Activated T-cell treated with anti-CD3 and anti-CD28 coated beads, Interleukin-2, amount 50 U/mL, for 4 hours (primary cell): ENCODE results near the gene CDKL4. TPM values are rescaled to one million over a fixed set of nuclear protein-coding genes. Genes with fewer than 3 reads are reported as not detected.
A peak's percentile ranks its signal among the peaks of the same experiment; 100 is the strongest.

Experiments
- ATAC-seq, 2 donors: fragments of 200-7000 bp; cut with Tn5 transposase; one replicate each; pipeline ENCODE4 v1.10.0; 2021
- DNase-seq: peaks from one replicate; pipeline ENCODE4 v3.0.0-alpha.2; 2020
- H3K27me3 Mint-ChIP-seq: one replicate; pipeline ENCODE4 v1.8.0; 2021; ENCODE audit warnings: low read depth, mixed read lengths
- H3K36me3 Mint-ChIP-seq: one replicate; pipeline ENCODE4 v1.8.0; 2022; ENCODE audit warnings: mixed read lengths; ENCODE audit not compliant: insufficient read depth
- H3K4me1 Mint-ChIP-seq: one replicate; pipeline ENCODE4 v1.8.0; 2021; ENCODE audit warnings: low read depth, mixed read lengths
- H3K4me3 Mint-ChIP-seq: one replicate; pipeline ENCODE4 v1.8.0; 2021; ENCODE audit warnings: mild to moderate bottlenecking, moderate library complexity, mixed read lengths
- H3K9me3 Mint-ChIP-seq: one replicate; pipeline ENCODE4 v1.8.0; 2021; ENCODE audit warnings: mixed read lengths
- total RNA-seq, 3 donors: library from RNA; stranded (reverse); gene quantifications; one replicate each; pipeline ENCODE4 v1.2.1, GENCODE V29; 2021

The CDKL4 gene
- total RNA-seq = not detected

GRCh38 chr2:39243469-39244123, at the start of gene CDKL4:
Gene CDKL4, minus strand, starts transcription at chr2:39243970.
- peak within 1 kb of the TSS; percentile 82 for H3K4me3 Mint-ChIP-seq
- H3K4me1 Mint-ChIP-seq = peaks cover 11% of the 10 kb centered on the region
- DNase-seq = peak; percentile 25
- H3K36me3 Mint-ChIP-seq = peaks cover under 1% of the 10 kb centered on the region
- peak; percentile 62 to 86 for ATAC-seq
- H3K9me3 Mint-ChIP-seq = no peaks in the 10 kb centered on the region
- H3K27me3 Mint-ChIP-seq = no peaks in the 10 kb centered on the region

GRCh38 chr2:39290433-39290832, 46.7 kb upstream of the CDKL4 start:
- no peak for DNase-seq
- Mint-ChIP-seq H3K27me3 (no peaks in the 10 kb centered on the region), H3K36me3 (peaks cover 24% of the 10 kb centered on the region), H3K9me3 (no peaks in the 10 kb centered on the region), H3K4me1 (no peaks in the 10 kb centered on the region), H3K4me3 (no peak overlapping the region)
- ATAC-seq = no peak

DNA sequence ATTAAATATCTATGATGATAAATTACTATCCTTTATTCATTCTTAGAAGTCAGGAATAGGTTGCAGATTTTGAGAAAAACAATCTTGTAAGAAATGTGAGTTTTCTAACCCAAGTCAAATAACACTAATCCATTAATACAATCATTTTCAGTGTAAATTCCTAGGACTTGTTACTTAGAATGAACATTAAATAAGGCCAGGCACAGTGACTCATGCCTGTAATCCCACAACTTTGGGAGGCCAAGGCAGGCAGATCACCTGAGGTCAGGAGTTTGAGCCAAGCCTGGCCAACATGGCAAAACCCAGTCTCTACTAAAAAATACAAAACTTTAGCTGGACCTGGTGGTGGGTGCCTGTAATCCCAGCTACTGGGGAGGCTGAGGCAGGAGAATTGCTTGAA, 45.8 kb upstream of the CDKL4 start:
- Mint-ChIP-seq H3K4me1 (no peaks in the 10 kb centered on the region), H3K27me3 (no peaks in the 10 kb centered on the region), H3K36me3 (peaks cover 24% of the 10 kb centered on the region), H3K9me3 (no peaks in the 10 kb centered on the region), H3K4me3 (no peak overlapping the region)
- no peak for DNase-seq
- no peak for ATAC-seq

GRCh38 chr2:39283561-39283960, 39.8 kb upstream of the CDKL4 start:
- H3K36me3 Mint-ChIP-seq = peaks cover 14% of the 10 kb centered on the region
- DNase-seq (no peak), ATAC-seq (no peak)
- no peaks in the 10 kb centered on the region for H3K4me1 Mint-ChIP-seq
- no peak overlapping the region for H3K4me3 Mint-ChIP-seq
- no peaks in the 10 kb centered on the region for H3K9me3 Mint-ChIP-seq
- H3K27me3 Mint-ChIP-seq = no peaks in the 10 kb centered on the region

- no peak overlapping the region for H3K4me3 Mint-ChIP-seq
- DNase-seq (no peak), ATAC-seq (no peak)
- no peaks in the 10 kb centered on the region for H3K27me3 Mint-ChIP-seq
- peaks cover 15% of the 10 kb centered on the region for H3K36me3 Mint-ChIP-seq
- H3K4me1 Mint-ChIP-seq = no peaks in the 10 kb centered on the region
- H3K9me3 Mint-ChIP-seq = no peaks in the 10 kb centered on the region
Observed at GRCh38 chr2:39281391-39281790, 37.6 kb upstream of the CDKL4 start.

DNA sequence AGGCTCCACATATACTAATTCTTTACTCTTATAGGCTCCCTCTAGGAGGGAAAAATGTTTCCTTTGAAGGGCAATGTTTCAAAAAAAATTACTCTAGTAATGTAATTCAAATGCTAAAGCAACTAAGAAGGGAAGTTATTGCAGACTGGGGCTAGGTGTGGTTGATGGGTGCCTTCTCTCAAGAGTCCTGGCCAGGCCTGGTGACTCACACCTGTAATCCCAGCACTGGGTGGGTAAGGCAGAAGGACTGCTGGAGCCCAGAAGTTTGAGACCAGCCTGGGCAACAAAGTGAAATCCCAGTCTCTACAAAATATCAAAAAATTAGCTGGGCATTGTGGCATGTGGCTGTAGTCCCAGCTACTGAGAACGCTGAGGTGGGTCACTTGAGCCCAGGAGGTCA, 31.2 kb upstream of the CDKL4 start:
- peaks cover 24% of the 10 kb centered on the region for H3K36me3 Mint-ChIP-seq
- ATAC-seq (no peak), DNase-seq (no peak)
- no peaks in the 10 kb centered on the region for H3K9me3 Mint-ChIP-seq
- H3K4me3 Mint-ChIP-seq = no peak overlapping the region
- no peaks in the 10 kb centered on the region for H3K27me3 Mint-ChIP-seq
- H3K4me1 Mint-ChIP-seq = peaks cover 1% of the 10 kb centered on the region

DNA sequence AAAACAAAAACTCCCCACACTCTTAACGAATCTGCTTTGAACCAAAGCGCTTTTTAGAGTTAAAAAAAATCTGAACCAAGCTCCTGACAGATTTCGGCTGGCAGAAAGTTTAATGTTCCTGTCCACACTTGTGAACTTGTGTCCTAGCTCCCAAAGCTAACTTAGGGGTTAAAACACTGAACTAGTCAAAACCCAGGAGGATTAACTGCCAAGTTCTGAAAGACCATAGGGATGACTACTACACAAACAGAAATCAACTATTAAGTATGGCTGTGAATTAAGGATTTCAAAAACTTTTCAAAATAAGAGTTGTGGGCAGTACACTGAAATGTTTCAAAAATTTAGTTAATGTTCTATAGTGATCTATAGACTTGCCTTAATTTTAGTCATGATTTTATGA, 26.2 kb upstream of the CDKL4 start:
- H3K9me3 Mint-ChIP-seq = no peaks in the 10 kb centered on the region
- H3K4me1 Mint-ChIP-seq = peaks cover 17% of the 10 kb centered on the region
- DNase-seq = no peak
- H3K36me3 Mint-ChIP-seq = peaks cover 22% of the 10 kb centered on the region
- H3K27me3 Mint-ChIP-seq = no peaks in the 10 kb centered on the region
- no peak for ATAC-seq
- H3K4me3 Mint-ChIP-seq = no peak overlapping the region

DNA sequence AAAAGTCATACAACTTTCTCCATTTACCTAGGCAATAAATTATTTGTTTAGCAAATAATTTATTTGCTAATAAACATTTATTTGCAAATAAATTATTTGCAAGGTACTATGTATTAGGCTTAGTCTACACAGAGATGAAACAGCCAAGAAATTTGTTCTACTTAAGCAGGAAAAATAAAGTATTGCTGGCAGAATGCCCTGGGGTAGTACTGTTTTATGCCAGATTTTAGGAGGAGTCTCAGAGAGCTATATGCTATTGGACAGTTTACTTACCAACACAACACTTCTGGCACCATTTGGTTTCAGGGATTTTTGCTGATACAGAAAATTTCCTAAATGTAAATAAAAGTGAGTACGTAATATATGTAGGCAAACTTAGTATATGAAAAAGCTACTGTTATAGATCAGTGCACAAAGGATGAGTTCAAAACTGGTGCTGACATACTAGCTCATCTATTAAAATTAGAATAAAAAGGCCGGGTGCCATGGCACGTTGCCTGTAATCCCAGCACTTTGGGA, 23.2 kb upstream of the CDKL4 start:
- Mint-ChIP-seq H3K27me3 (no peaks in the 10 kb centered on the region), H3K4me1 (peaks cover 27% of the 10 kb centered on the region), H3K36me3 (peaks cover 21% of the 10 kb centered on the region), H3K4me3 (no peak overlapping the region), H3K9me3 (no peaks in the 10 kb centered on the region)
- DNase-seq = no peak
- no peak for ATAC-seq

- peak overlapping the region; percentile 4 for H3K4me3 Mint-ChIP-seq
- H3K4me1 Mint-ChIP-seq = peaks cover 27% of the 10 kb centered on the region
- no peaks in the 10 kb centered on the region for H3K27me3 Mint-ChIP-seq
- ATAC-seq (peak in 1 of 2 donors; percentile 55), DNase-seq (no peak)
- peaks cover 22% of the 10 kb centered on the region for H3K36me3 Mint-ChIP-seq
- no peaks in the 10 kb centered on the region for H3K9me3 Mint-ChIP-seq
Observed at GRCh38 chr2:39266139-39266805, 22.5 kb upstream of the CDKL4 start.

GRCh38 chr2:39265315-39265714, 21.5 kb upstream of the CDKL4 start:
- peaks cover 27% of the 10 kb centered on the region for H3K4me1 Mint-ChIP-seq

GRCh38 chr2:39264733-39265132, 21.0 kb upstream of the CDKL4 start:
- Mint-ChIP-seq H3K4me3 (no peak overlapping the region), H3K36me3 (peaks cover 24% of the 10 kb centered on the region), H3K9me3 (no peaks in the 10 kb centered on the region), H3K4me1 (peaks cover 27% of the 10 kb centered on the region), H3K27me3 (no peaks in the 10 kb centered on the region)
- DNase-seq = no peak
- ATAC-seq = no peak

More at GRCh38 chr2:39265315-39265714, 21.5 kb upstream of the CDKL4 start:
- ATAC-seq (no peak), DNase-seq (no peak)
- H3K36me3 Mint-ChIP-seq = peaks cover 26% of the 10 kb centered on the region
- no peak overlapping the region for H3K4me3 Mint-ChIP-seq
- H3K9me3 Mint-ChIP-seq = no peaks in the 10 kb centered on the region
- no peaks in the 10 kb centered on the region for H3K27me3 Mint-ChIP-seq

DNA sequence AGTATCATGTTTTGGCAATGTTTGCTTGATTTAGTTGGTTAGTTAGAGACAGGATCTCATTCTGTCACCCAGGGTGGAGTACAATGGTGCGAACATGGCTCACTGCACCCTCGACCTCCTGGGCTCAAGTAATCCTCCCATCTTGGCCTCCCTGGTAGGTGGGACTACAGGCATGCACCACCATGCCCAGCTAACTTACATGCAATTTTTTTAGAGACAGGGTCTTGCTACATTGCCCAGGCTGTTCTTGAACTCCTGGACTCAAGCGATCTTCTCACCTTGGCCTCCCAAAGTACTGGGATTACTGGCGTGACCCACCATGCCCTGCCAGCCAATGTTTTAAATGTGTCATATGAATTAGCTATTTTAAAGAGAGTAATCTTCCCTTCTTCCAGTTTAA, 16.3 kb upstream of the CDKL4 start:
- ATAC-seq (no peak), DNase-seq (no peak)
- H3K4me1 Mint-ChIP-seq = peaks cover 12% of the 10 kb centered on the region
- no peaks in the 10 kb centered on the region for H3K9me3 Mint-ChIP-seq
- H3K27me3 Mint-ChIP-seq = no peaks in the 10 kb centered on the region
- no peak overlapping the region for H3K4me3 Mint-ChIP-seq
- peaks cover 25% of the 10 kb centered on the region for H3K36me3 Mint-ChIP-seq

DNA sequence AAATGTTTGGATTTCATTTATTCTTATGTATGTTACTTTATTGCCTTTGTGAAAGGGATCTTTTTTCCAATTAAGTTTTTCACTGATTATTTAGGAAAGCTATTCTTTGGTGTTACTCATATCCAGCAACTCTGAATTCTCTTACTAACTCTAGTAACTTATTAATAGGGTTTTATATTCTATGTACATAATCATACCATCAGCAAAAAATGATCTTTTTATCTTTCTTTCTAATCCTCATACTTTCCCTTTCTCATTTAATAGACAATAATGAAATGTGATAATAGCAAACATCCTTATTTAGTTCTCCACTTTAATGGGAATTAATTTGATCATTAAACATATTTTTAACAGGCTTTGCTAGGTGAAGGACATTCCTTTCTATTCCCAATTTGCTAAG, 12.3 kb upstream of the CDKL4 start:
- no peak for ATAC-seq
- Mint-ChIP-seq H3K4me1 (no peaks in the 10 kb centered on the region), H3K9me3 (peaks cover 4% of the 10 kb centered on the region), H3K4me3 (no peak overlapping the region), H3K36me3 (peaks cover 30% of the 10 kb centered on the region), H3K27me3 (no peaks in the 10 kb centered on the region)
- no peak for DNase-seq

GRCh38 chr2:39252888-39253518, 9.2 kb upstream of the CDKL4 start:
- DNase-seq = no peak
- peaks cover 26% of the 10 kb centered on the region for H3K36me3 Mint-ChIP-seq
- peaks cover 4% of the 10 kb centered on the region for H3K4me1 Mint-ChIP-seq
- no peak overlapping the region for H3K4me3 Mint-ChIP-seq
- peaks cover 4% of the 10 kb centered on the region for H3K9me3 Mint-ChIP-seq
- ATAC-seq = no peak
- H3K27me3 Mint-ChIP-seq = no peaks in the 10 kb centered on the region
